IPS DF 19.7 (cell line): ENCODE measurements around the gene WDR27.
"Not testable (repeated sequence)": the region's sequence is repeated elsewhere in the genome, so short reads cannot be mapped to it uniquely, and the experiment has no call there.

Experiments used
- DNase-seq: peaks from one replicate; pipeline ENCODE4 v3.0.0-alpha.2; 2013; ENCODE audit warnings: low read depth, low spot score

WDR27 gene

GRCh38 chr6:169709293-169709692 lies 7.5 kb upstream of the WDR27 start:
- DNase-seq: no peak

- no peak for DNase-seq
These were observed 5.9 kb upstream of the WDR27 start for GRCh38 chr6:169707772-169708171.

GRCh38 chr6:169702840-169703246 lies 1.0 kb upstream of the WDR27 start:
- DNase-seq: no peak

GRCh38 chr6:169701311-169701953 lies 397 bp downstream of the WDR27 start:
- DNase-seq: no peak

- DNase-seq: no peak
These were observed 1.5 kb downstream of the WDR27 start for GRCh38 chr6:169700296-169700695.

GRCh38 chr6:169697115-169697514 lies 4.7 kb downstream of the WDR27 start:
- not testable (repeated sequence) for DNase-seq

- DNase-seq: no peak
These were observed 6.7 kb downstream of the WDR27 start for GRCh38 chr6:169695131-169695530.

- no peak for DNase-seq
These were observed 9.3 kb downstream of the WDR27 start for GRCh38 chr6:169692516-169692915.

- DNase-seq: no peak
These were observed 10.6 kb downstream of the WDR27 start for GRCh38 chr6:169691260-169691659.

GRCh38 chr6:169689287-169689686 lies 12.5 kb downstream of the WDR27 start:
- DNase-seq: no peak

- DNase-seq: no peak
These were observed 16.0 kb downstream of the WDR27 start for GRCh38 chr6:169685860-169686259.

- no peak for DNase-seq
These were observed 17.8 kb downstream of the WDR27 start for GRCh38 chr6:169684056-169684455.

- DNase-seq: no peak
These were observed 23.5 kb downstream of the WDR27 start for GRCh38 chr6:169678342-169678741.

- no peak for DNase-seq
These were observed 24.7 kb downstream of the WDR27 start for GRCh38 chr6:169677096-169677495.

GRCh38 chr6:169675011-169675410 lies 26.8 kb downstream of the WDR27 start:
- no peak for DNase-seq

- DNase-seq: no peak
These were observed 30.3 kb downstream of the WDR27 start for GRCh38 chr6:169671563-169671962.

GRCh38 chr6:169669889-169670288 lies 31.9 kb downstream of the WDR27 start:
- no peak for DNase-seq

GRCh38 chr6:169669147-169669546 lies 32.7 kb downstream of the WDR27 start:
- DNase-seq: no peak

- no peak for DNase-seq
These were observed 33.5 kb downstream of the WDR27 start for GRCh38 chr6:169668203-169668847.

GRCh38 chr6:169667716-169668115 lies 34.1 kb downstream of the WDR27 start:
- no peak for DNase-seq

GRCh38 chr6:169666441-169666840 lies 35.4 kb downstream of the WDR27 start:
- no peak for DNase-seq

GRCh38 chr6:169665289-169665688 lies 36.5 kb downstream of the WDR27 start:
- DNase-seq: no peak

- no peak for DNase-seq
These were observed 37.6 kb downstream of the WDR27 start for GRCh38 chr6:169664227-169664626.

GRCh38 chr6:169663468-169663867 lies 38.4 kb downstream of the WDR27 start:
- DNase-seq: no peak
